Esophagus muscularis mucosa (tissue), 4 donors: ENCODE measurements around the gene CDK14.

Experiments
- EP300 ChIP-seq: sonication (generic); formaldehyde crosslinking; IDR thresholded peaks from one replicate; pipeline ENCODE4 v1.6.1; 2017; ENCODE audit warnings: antibody characterized with exemption
- POLR2A ChIP-seq: fragments of 450-650 bp; IDR thresholded peaks from one replicate; pipeline ENCODE4 v1.6.1; 2017; ENCODE audit warnings: antibody characterized with exemption, moderate library complexity, mild to moderate bottlenecking, low read depth
- TF ChIP-seq, protein P1 (sequence below), 3 experiments: fragments of 200-600 bp in 2 of 3; fragments of 450-650 bp in 1 of 3; sonication (generic) in 2 of 3; IDR thresholded peaks; one replicate each; pipeline ENCODE4 v1.5.1; 2017 to 2019; ENCODE audit warnings: antibody characterized with exemption in 3 of 3, mild to moderate bottlenecking in 2 of 3, moderate library complexity in 1 of 3

- TF ChIP-seq, protein P1, sequence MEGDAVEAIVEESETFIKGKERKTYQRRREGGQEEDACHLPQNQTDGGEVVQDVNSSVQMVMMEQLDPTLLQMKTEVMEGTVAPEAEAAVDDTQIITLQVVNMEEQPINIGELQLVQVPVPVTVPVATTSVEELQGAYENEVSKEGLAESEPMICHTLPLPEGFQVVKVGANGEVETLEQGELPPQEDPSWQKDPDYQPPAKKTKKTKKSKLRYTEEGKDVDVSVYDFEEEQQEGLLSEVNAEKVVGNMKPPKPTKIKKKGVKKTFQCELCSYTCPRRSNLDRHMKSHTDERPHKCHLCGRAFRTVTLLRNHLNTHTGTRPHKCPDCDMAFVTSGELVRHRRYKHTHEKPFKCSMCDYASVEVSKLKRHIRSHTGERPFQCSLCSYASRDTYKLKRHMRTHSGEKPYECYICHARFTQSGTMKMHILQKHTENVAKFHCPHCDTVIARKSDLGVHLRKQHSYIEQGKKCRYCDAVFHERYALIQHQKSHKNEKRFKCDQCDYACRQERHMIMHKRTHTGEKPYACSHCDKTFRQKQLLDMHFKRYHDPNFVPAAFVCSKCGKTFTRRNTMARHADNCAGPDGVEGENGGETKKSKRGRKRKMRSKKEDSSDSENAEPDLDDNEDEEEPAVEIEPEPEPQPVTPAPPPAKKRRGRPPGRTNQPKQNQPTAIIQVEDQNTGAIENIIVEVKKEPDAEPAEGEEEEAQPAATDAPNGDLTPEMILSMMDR (IDR thresholded peaks at IDR 0.05), result no peak
- TF ChIP-seq POLR2A, result no peak
- no peak for TF ChIP-seq EP300
These were observed 634.0 kb downstream of the CDK14 start for GRCh38 chr7:91230100-91230499.
